GM21786 (cell line): ENCODE measurements around the gene CFAP57.

Experiments used
- ATAC-seq: cut with Tn5 transposase; IDR thresholded peaks from one replicate; pipeline ENCODE4 v1.9.1; 2021; ENCODE audit not compliant: unreplicated experiment

CFAP57 gene

DNA sequence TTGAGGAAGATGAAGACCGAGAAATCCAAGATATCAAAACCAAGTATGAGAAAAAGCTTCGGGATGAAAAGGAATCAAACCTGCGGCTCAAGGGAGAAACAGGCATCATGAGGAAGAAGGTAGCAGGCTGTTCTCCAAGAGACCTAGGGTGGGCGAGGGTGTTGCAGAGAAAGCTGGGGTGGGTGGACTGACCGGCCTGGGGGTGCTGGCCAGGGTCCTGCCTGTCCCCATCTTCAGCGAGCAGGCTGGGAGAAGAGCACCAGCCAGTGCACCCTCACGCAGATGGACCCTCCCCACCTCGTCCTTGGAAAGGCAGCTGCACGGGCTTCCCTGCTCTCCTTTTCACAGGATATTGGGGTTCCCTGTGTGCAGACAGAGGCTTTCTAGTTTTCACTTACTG, 50.7 kb downstream of the CFAP57 start:
- no peak for ATAC-seq

GRCh38 chr1:43225168-43225567, 53.0 kb downstream of the CFAP57 start:
- ATAC-seq = no peak

- no peak for ATAC-seq
Measured at GRCh38 chr1:43227143-43227764, 55.1 kb downstream of the CFAP57 start.

DNA sequence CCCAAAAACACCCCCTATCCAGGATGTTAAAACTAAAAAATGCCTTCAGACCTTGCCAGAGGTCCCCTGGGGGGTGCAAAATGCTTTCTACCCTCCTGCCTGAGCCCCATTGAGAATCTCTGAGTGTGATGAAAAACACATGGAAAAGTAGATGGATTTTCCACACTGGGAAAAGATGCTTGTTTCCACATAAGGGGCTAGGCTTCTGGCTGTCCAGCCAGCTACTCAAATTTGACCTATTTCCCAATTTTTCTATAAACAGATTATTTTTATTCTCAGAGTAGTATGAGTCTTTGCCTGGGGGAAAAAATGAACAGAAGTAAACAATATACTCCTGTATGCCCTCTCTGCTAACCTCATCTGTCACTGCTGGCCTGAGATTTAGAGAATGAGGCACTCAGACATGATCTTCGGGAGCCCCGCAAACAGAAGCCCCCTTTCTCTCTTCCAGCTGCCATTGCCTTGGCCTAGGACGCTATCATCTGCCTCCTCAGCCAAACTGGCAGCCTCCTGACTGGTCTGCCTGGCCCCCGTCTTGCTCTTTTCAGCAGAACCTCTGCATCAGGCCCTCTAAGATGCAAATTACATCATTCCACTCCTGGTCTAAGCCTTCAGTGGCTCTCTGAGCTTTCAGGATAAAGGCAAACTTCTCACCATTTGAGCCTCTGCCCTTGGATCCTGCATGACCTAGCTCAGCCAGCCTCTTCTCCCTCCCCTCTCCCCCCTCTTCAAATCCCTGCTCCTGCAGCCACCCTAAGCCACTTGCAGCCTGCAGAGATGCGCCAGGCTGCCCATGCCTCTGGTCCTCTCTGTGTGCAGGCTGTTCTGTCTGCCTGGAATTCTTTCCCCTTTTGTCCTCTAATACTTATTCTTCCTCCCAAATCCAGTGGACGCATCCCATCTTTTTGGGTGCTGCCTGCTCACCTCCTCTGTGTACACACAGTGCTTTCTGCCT, 58.0 kb downstream of the CFAP57 start:
- no peak for ATAC-seq

GRCh38 chr1:43232074-43232473, 59.9 kb downstream of the CFAP57 start:
- ATAC-seq = no peak

DNA sequence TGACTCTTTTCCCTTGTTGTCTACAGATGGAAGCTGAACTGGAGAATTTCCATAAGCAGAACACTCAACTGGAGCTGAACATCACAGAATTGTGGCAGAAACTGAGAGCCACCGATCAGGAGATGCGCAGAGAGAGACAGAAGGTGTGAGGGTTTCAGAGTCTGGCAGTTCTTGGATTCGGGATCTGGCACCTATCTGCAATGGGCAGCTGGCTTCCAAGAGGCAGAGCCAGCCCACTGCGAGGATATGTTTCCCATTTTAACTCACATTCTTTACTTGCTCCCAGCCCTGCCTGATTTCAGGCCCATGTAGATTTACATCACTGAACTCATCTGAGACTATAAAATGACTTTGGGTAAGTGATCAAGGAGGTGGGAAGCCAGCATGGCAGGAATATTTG, 60.4 kb downstream of the CFAP57 start:
- ATAC-seq = no peak

DNA sequence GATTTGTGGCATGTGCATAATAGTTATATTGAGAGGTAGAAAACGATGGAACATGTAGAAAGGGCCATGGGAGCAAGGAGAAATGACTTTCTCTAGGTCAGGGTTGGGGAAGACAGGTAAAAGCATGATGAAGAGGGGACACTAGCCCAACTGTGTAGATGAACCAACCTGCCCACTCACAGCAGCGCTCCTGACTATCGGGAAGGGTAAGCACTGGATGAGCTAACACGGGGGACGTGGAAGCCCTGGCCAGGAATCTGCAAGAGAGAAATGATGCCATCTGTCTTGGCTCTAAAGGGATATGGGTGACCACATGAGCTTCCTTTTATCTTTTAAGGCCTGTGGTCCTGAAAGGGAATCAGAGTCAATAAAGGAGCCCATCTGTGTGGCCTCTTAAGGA, 61.5 kb downstream of the CFAP57 start:
- ATAC-seq = no peak

GRCh38 chr1:43234267-43234666, 62.1 kb downstream of the CFAP57 start:
- ATAC-seq = no peak

- no peak for ATAC-seq
Measured at GRCh38 chr1:43235040-43235439, 62.9 kb downstream of the CFAP57 start.

DNA sequence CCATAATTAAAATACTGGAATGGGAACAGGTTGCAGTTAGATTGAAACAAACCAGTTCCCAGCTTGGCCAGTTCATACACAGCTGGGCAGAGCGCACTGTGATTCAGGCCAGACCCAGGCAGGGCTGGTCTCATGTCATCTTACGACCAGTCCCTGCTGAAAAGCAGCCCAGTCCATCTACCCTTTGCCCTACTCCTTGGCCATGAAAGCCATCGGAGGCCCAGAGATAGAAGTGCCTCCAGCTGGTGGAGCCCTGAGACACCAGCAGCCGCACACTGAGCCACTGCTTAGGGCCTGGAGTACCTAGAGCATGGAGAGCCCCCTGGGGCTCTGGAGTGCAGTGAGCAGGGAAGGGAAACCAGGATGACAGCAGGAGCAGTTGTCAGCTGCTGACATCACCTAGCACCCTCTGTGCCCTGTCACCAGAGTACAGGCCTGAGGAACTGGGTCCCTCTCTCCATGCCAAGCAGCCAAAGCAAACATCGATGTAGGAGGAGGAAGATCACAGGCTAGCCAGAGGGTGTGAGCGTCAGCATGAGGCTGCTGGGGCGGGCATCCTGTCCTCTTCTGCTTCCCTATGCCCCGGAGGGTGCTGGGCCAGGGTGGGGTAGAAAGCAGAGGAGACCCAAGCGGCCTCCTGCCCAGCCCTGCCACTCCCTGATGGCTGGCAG, 63.5 kb downstream of the CFAP57 start:
- ATAC-seq = no peak

GRCh38 chr1:43237121-43237520, 65.0 kb downstream of the CFAP57 start:
- ATAC-seq = no peak

- ATAC-seq = no peak
Measured at GRCh38 chr1:43238085-43238484, 66.0 kb downstream of the CFAP57 start.

- ATAC-seq = no peak
Measured at GRCh38 chr1:43238991-43239469, 66.9 kb downstream of the CFAP57 start.

GRCh38 chr1:43239484-43239883, 67.4 kb downstream of the CFAP57 start:
- peak; percentile 84 for ATAC-seq

DNA sequence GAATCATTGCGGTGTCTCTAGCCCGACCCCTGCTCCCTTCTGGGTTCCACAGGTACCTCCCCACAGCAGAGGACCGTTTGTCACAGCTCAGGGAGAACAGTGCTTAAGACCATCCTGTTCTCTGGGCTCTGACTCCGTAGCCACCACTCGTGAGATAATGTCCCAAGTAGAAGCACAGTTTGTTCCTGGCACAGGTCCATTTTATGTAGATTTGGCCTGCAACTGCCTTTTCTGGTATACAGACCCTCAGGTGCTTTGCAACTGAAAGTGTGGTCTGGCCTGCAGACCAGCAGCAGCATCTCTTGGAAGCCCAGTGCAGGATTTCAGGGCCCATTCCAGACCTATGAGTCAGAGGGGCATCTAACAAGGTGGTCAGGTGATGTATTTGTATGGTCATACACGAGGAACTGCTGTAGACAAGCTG, 69.3 kb downstream of the CFAP57 start:
- no peak for ATAC-seq

DNA sequence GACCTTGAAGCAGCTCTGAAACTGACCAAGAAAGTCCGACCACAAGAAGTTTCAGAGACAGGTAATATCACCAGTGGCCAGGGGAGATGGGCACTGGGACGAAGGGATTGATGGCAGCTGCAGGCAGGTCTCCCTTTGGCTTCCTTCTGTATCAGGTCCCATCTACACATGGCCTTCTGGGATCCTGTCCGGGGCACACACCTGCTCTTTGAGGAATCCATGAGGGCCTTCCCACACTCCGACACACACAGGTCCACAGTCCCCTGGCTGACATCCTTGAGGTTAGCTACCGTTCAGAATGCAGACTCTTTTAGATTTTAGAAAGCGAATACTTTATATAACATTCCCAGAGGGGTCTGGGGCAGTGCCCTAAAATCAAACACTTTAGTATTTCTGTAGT, 71.2 kb downstream of the CFAP57 start:
- ATAC-seq = no peak

DNA sequence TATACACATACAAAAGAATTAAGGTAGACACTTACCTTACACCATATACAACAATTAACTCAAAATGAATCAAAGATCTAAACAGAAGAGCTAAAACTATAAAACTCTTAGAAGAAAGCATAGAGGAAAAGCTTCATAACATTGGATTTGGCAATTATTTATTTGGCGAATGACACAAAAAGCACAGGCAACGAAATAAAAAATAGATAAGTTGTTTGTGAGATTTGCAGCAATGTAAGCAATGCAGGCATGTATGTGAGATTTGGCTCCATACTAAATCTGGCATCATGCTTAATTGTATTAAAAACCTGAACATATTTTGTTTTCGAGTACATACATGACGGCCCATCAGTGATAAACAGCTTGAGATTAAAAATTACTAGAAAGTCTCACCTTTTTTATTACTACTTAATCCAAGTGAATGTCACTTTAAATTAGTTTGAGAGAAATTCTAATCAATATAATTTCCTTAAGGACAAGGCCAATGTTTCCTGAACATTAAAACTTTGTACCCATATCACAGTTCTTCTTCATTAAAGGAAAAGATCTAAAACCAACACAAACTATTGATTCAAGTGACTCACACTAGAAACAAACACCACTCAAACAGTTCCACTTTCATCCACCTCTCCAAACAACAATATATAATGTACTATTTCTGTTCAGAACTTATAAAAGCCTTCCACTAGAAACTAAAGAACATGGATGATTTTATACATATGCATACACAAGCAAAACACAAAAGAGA, 74.5 kb downstream of the CFAP57 start:
- no peak for ATAC-seq

DNA sequence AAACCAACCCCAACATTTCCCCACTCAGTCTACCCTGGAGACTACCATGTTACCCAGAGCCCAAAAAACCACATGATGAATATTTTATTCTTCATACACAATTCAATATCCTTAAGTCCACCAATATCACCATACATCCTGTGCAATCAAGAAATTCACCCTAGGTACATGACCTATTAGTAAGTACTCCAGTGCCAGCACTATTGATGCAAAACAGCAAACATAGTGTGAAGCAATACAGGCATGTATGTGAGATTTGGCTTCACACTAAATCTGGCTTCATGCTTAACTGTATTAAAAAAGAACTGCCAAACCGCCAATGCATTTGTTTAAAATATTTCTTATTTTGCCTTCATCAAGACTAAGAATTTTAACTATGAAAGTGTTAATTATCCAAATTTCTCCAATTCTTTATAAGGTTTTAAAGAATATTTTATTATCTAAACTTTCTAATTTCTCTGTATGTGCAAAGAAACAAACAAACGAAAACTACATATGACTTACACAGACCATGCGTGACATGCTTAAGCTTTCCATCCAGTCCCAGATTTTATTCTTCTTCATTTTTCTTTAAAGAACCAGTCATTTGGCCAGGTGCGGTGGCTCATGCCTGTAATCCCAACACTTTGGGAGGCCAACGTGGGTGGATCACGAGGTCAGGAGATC, 75.3 kb downstream of the CFAP57 start:
- ATAC-seq = no peak

- ATAC-seq = no peak
Measured at GRCh38 chr1:43250351-43250761, 78.2 kb downstream of the CFAP57 start.

- no peak for ATAC-seq
Measured at GRCh38 chr1:43251024-43251423, 78.9 kb downstream of the CFAP57 start.
